GM12891 (cell line): ENCODE measurements around the gene ARSG.

ENCODE experiments used
- POLR2A ChIP-seq: IDR thresholded peaks from 2 replicates; pipeline ENCODE4 v1.6.1; 2011; ENCODE audit warnings: low read depth, low read length, control low read depth
- POLR2AphosphoS5 ChIP-seq: IDR thresholded peaks from 2 replicates; pipeline ENCODE4 v1.6.1; 2011; ENCODE audit warnings: low read depth, low read length, control low read depth
- POU2F2 ChIP-seq: IDR thresholded peaks from 2 replicates; pipeline ENCODE4 v1.6.1; 2011; ENCODE audit warnings: low read depth, mild to moderate bottlenecking, control low read depth, low read length, moderate library complexity
- SPI1 ChIP-seq: IDR thresholded peaks from 2 replicates; pipeline ENCODE4 v1.6.1; 2011; ENCODE audit warnings: low read depth, low read length, control low read depth
- TAF1 ChIP-seq: IDR thresholded peaks from 2 replicates; pipeline ENCODE4 v1.6.1; 2011; ENCODE audit warnings: low read depth, low read length, control low read depth

DNA sequence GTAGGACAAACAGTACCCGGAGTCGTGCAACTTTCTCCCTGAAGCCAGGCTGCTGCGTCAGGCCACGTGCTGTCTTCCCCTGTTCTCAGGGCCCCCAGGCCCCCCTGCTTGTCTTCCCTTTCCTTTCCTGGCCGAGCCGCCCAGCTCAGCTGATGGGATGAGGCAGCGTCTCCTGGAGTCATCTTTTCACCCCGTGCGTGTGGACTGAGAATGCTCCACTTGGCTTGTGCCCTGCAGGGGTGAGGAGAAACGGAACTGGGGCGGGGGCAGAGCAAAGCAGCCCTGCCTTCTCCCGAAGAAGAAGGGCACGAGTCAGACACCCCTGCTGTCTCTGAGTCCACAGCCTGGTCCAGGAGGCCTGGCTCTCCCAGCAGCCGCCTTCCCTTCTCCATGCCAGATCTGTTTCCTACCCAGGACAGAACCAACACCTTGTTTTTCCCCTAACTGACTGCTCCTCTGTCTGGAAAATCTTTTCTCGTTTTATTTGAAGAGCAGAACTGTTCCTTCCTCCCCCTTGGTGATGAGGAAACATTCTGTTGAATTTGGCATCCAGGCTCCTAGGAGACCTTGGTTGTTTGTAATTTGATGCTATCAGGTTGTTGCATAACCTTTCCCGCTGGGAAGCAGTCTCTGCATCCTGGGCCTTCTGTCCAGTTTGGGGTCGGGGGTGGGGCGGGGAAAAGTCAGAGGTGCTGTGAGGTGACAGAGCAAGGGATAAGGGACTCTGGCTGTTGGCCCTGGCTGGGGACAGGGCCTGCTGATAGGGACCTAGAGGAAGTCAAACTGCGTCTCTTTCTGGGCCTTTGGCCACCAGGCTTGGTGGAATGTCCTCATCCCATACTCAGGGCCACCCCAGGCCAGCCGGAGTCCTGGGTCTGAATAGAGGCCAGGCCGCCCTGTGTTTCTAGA is 87.2 kb downstream of the ARSG start:
- TF ChIP-seq POLR2AphosphoS5 (no peak), POLR2A (no peak), TAF1 (no peak), SPI1 (no peak), POU2F2 (no peak)
